Measurements from ENCODE around the gene ANKFY1. TPM values are rescaled to one million over a fixed set of nuclear protein-coding genes. Genes with fewer than 3 reads are reported as not detected.
"Not testable (repeated sequence)": the region's sequence is repeated elsewhere in the genome, so short reads cannot be mapped to it uniquely, and the experiment has no call there.

The ANKFY1 gene
- total RNA-seq, 2 experiments from 2014 or later, result 79.1 to 87.5 TPM

DNA sequence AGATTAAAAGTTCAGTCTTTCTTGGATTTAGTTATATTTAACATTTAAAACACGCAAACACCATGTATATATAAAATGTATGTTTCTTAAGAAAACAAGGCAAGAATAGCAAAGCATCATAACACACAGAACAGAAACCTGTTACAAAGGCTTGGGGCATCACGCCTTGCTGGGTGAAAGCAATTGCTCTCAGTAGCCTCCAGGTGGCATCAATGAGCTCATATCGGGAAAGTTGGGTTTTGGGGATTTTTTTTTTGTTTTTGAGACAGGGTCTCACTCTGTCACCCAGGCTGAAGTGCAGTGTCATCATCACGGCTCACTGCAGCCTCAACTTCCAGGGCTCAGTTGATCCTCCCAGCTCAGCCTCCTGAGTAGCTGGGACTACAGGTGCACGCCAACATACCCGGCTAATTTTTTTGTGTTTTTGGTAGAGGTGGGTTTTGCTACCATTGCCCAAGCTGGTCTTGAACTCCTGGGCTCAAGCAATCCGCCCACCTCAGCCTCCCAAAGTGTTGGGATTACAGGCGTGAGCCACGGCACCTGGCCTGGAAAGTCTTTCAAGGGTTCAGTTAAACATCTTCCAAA lies 63.9 kb downstream of the ANKFY1 start:
- DNase-seq, result peak; percentile 57
- no peak overlapping the region for H3K27ac Mint-ChIP-seq
- ChIA-PET POLR2A (interaction anchor here (0.6 kb wide), 2 partner anchors 223 to 236 kb away, joined by 5 to 6 read pairs; no protein-coding TSS in a partner anchor), CTCF (interaction anchor here (0.6 to 2.6 kb wide), 15 partner anchors 9 to 349 kb away, joined by 3 to 16 read pairs (median 3); no protein-coding TSS in a partner anchor)
- H3K27me3 Mint-ChIP-seq, result no peaks in the 10 kb centered on the region
- H3K4me1 Mint-ChIP-seq, result peaks cover 2% of the 10 kb centered on the region
- peaks cover 40% of the 10 kb centered on the region for H3K36me3 Mint-ChIP-seq (ENCODE audit: low read depth)
- H3K9me3 Mint-ChIP-seq, result no peaks in the 10 kb centered on the region
- no peak overlapping the region for H3K4me3 Mint-ChIP-seq

DNA sequence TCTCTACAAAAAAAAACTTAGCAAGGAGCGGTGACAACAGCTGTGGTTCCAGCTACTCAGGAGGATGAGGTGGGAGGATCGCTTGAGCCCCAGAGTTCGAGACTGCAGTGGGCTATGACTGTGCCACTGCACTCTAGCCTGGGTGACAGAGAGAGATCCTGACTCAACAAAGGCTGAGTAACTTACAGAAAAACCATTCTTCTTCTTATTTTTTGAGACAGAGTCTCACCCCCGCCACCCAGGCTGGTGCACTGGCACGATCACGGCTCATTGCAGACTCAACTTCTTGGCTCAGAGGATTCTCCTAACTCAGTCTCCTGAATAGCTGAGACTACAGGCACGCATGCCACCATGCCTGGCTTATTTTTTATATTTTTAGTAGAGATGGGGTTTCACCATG lies 64.8 kb downstream of the ANKFY1 start:
- peaks cover 2% of the 10 kb centered on the region for H3K4me1 Mint-ChIP-seq
- H3K27me3 Mint-ChIP-seq, result no peaks in the 10 kb centered on the region
- no peak for DNase-seq
- no peaks in the 10 kb centered on the region for H3K9me3 Mint-ChIP-seq
- H3K27ac Mint-ChIP-seq, result no peak overlapping the region
- POLR2A ChIA-PET, result no interaction called here
- CTCF ChIA-PET, result interaction anchor here (0.6 to 2.6 kb wide), 2 partner anchors 16 to 218 kb away, joined by 3 to 8 read pairs; no protein-coding TSS in a partner anchor
- H3K4me3 Mint-ChIP-seq, result no peak overlapping the region
- peaks cover 42% of the 10 kb centered on the region for H3K36me3 Mint-ChIP-seq (ENCODE audit: low read depth)

DNA sequence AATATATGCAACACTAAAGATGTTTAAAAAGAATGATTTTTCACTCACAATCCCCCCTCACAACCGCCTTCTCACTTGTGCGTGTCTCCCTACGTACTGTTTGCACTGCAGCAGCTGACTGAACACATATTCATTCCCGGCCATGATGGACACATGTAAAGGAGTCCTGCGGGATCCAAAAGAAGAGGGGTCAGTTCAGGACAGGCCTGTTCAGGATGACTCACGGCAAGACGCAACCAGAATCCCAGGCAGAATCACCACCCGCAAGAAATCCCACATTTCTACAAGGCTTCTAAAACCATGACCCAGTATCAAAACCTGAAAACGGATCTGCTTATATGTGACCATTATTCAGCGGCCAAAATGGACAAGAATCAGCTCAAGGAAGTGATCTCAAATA lies 68.5 kb downstream of the ANKFY1 start:
- ChIA-PET CTCF (no interaction called here), POLR2A (no interaction called here)
- Mint-ChIP-seq H3K9me3 (no peaks in the 10 kb centered on the region), H3K27ac (no peak overlapping the region), H3K4me1 (peaks cover 2% of the 10 kb centered on the region), H3K36me3 (ENCODE audit: low read depth) (peaks cover 41% of the 10 kb centered on the region), H3K4me3 (no peak overlapping the region), H3K27me3 (no peaks in the 10 kb centered on the region)
- no peak for DNase-seq

- CTCF ChIA-PET, result no interaction called here
- H3K9me3 Mint-ChIP-seq, result no peaks in the 10 kb centered on the region
- peaks cover 43% of the 10 kb centered on the region for H3K36me3 Mint-ChIP-seq (ENCODE audit: low read depth)
- POLR2A ChIA-PET, result no interaction called here
- H3K4me1 Mint-ChIP-seq, result peaks cover 3% of the 10 kb centered on the region
- no peak overlapping the region for H3K4me3 Mint-ChIP-seq
- no peak for DNase-seq
- H3K27ac Mint-ChIP-seq, result no peak overlapping the region
- no peaks in the 10 kb centered on the region for H3K27me3 Mint-ChIP-seq
Observed at GRCh38 chr17:4194796-4195195, 69.0 kb downstream of the ANKFY1 start.

DNA sequence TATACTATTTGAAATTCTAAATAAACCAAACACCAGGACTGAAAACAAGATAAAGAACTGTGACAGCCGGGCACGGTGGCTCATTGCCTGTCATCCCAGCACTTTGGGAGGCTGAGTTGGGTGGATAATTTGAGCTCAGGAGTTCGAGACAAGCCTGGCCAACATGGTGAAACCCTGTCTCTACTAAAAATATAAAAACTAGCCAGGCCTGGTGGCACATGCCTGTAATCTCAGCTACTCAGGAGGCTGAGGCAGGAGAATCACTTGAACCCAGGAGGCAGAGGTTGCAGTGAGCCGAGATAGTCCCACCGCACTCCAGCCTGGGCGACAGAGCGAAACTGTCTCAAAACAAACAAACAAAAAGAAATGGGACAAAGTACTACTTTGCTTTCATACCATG lies 73.0 kb downstream of the ANKFY1 start:
- not testable (repeated sequence) for H3K9me3 Mint-ChIP-seq, H3K4me3 Mint-ChIP-seq, H3K27me3 Mint-ChIP-seq, DNase-seq
- H3K36me3 Mint-ChIP-seq (ENCODE audit: low read depth), result peaks cover 54% of the 10 kb centered on the region
- H3K4me1 Mint-ChIP-seq, result peaks cover 13% of the 10 kb centered on the region
- H3K27ac Mint-ChIP-seq, result peak overlapping the region; percentile 54
- ChIA-PET CTCF (interaction anchor here (1.2 kb wide), 1 partner anchor 9 kb away, joined by 3 read pairs; no protein-coding TSS in a partner anchor), POLR2A (interaction anchor here (0.7 kb wide), 1 partner anchor 54 kb away, joined by 6 read pairs; no protein-coding TSS in a partner anchor)

GRCh38 chr17:4189280-4189679 lies 74.5 kb downstream of the ANKFY1 start:
- H3K9me3 Mint-ChIP-seq, result no peaks in the 10 kb centered on the region
- CTCF ChIA-PET, result no interaction called here

DNA sequence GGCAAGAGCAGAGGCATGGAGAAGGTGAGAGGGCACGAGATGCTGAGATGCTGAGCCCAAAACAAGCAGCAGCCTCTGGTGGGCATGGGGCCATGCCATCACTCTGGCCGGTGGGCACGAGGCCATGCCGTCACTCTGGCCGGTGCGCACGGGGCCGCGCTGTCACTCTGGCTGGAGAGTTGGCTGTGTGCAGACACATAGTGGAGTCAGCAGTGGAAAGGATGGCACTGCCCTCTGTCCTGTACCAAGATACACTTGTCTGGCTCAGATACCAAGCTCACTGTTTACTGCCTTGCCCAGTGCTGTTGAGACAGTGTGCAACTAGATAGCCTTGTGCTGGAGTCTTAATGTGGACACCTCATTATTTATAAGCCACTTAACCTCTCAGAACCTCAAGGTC lies 75.7 kb downstream of the ANKFY1 start:
- ChIA-PET CTCF (no interaction called here), POLR2A (no interaction called here)
- Mint-ChIP-seq H3K27ac (no peak overlapping the region), H3K4me3 (no peak overlapping the region), H3K36me3 (ENCODE audit: low read depth) (peaks cover 50% of the 10 kb centered on the region), H3K4me1 (peaks cover 13% of the 10 kb centered on the region), H3K9me3 (no peaks in the 10 kb centered on the region), H3K27me3 (no peaks in the 10 kb centered on the region)
- DNase-seq, result no peak

More at GRCh38 chr17:4189280-4189679, 74.5 kb downstream of the ANKFY1 start:
- DNase-seq, result no peak
- peaks cover 13% of the 10 kb centered on the region for H3K4me1 Mint-ChIP-seq
- no peak overlapping the region for H3K4me3 Mint-ChIP-seq
- POLR2A ChIA-PET, result no interaction called here
- peaks cover 42% of the 10 kb centered on the region for H3K36me3 Mint-ChIP-seq (ENCODE audit: low read depth)
- no peaks in the 10 kb centered on the region for H3K27me3 Mint-ChIP-seq
- peak overlapping the region; percentile 84 for H3K27ac Mint-ChIP-seq

- Mint-ChIP-seq H3K4me1 (peaks cover 13% of the 10 kb centered on the region), H3K4me3 (no peak overlapping the region), H3K9me3 (no peaks in the 10 kb centered on the region), H3K36me3 (ENCODE audit: low read depth) (peaks cover 56% of the 10 kb centered on the region), H3K27me3 (no peaks in the 10 kb centered on the region), H3K27ac (no peak overlapping the region)
- CTCF ChIA-PET, result interaction anchor here (0.6 kb wide), 2 partner anchors 188 to 892 kb away, joined by 3 read pairs; no protein-coding TSS in a partner anchor
- POLR2A ChIA-PET, result no interaction called here
- DNase-seq, result no peak
Observed at GRCh38 chr17:4187076-4187475, 76.7 kb downstream of the ANKFY1 start.

GRCh38 chr17:4186357-4186881 lies 77.4 kb downstream of the ANKFY1 start:
- Mint-ChIP-seq H3K27ac (no peak overlapping the region), H3K27me3 (no peaks in the 10 kb centered on the region), H3K4me3 (no peak overlapping the region)

DNA sequence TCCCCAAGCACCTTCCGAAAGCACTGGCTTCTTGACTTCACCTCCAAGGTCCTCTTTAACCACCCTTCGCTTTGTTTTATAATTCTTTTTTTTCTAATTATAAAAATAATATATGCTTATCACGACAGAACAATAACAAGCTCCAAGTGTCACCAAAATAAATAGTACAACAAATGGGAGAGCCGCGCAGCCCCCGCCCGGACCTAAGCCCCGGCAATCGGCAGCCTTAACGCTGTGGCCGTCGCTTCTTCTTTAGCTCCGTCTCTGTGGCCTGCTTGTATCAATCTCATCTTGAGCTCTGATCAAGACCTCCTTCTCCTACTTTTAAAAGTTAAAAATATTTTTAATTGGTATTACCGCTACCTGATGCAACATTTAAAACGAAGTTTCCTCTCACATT lies 78.1 kb downstream of the ANKFY1 start:
- Mint-ChIP-seq H3K36me3 (ENCODE audit: low read depth) (peaks cover 58% of the 10 kb centered on the region), H3K27me3 (no peaks in the 10 kb centered on the region), H3K4me3 (no peak overlapping the region), H3K27ac (no peak overlapping the region), H3K4me1 (peaks cover 13% of the 10 kb centered on the region), H3K9me3 (no peaks in the 10 kb centered on the region)
- no peak for DNase-seq
- CTCF ChIA-PET, result interaction anchor here (1.3 kb wide), 1 partner anchor 31 kb away, joined by 4 read pairs; no protein-coding TSS in a partner anchor
- POLR2A ChIA-PET, result no interaction called here

More at GRCh38 chr17:4186357-4186881, 77.4 kb downstream of the ANKFY1 start:
- Mint-ChIP-seq H3K9me3 (no peaks in the 10 kb centered on the region), H3K4me1 (peaks cover 13% of the 10 kb centered on the region), H3K36me3 (ENCODE audit: low read depth) (peaks cover 59% of the 10 kb centered on the region)
- no peak for DNase-seq
- POLR2A ChIA-PET, result no interaction called here
- CTCF ChIA-PET, result interaction anchor here (1.3 kb wide), 1 partner anchor 31 kb away, joined by 4 read pairs; no protein-coding TSS in a partner anchor

GRCh38 chr17:4184811-4185210 lies 79.0 kb downstream of the ANKFY1 start:
- ChIA-PET CTCF (interaction anchor here (0.5 to 1.3 kb wide), 3 partner anchors 9 to 57 kb away, joined by 3 to 4 read pairs (median 3); no protein-coding TSS in a partner anchor), POLR2A (no interaction called here)
- Mint-ChIP-seq H3K9me3 (no peaks in the 10 kb centered on the region), H3K27ac (no peak overlapping the region), H3K4me1 (peaks cover 11% of the 10 kb centered on the region), H3K27me3 (no peaks in the 10 kb centered on the region), H3K36me3 (ENCODE audit: low read depth) (peaks cover 55% of the 10 kb centered on the region), H3K4me3 (no peak overlapping the region)
- no peak for DNase-seq

DNA sequence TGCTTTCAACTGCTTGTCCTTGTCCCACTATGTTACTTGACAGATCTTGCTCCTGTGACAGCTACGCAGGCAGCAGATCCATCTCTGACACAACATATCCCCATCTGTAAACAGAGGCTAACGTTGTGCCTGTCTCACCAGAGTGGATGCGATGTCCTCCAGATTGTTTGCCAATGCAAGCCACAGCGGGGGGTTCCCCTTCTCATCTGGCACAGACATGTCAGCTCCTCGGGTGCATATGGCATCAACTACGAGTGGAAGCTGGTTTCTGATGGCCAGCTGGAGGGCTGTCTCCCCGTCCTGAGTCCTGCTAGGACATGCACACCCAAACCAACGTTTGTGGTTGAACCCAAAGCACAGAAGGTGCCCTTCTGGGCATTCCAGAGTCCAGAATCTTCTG lies 81.7 kb downstream of the ANKFY1 start:
- CTCF ChIA-PET, result interaction anchor here (1.7 kb wide), 1 partner anchor 15 kb away, joined by 4 read pairs; no protein-coding TSS in a partner anchor
- H3K36me3 Mint-ChIP-seq (ENCODE audit: low read depth), result peaks cover 66% of the 10 kb centered on the region
- H3K4me3 Mint-ChIP-seq, result no peak overlapping the region
- no peaks in the 10 kb centered on the region for H3K9me3 Mint-ChIP-seq
- no peak overlapping the region for H3K27ac Mint-ChIP-seq
- POLR2A ChIA-PET, result no interaction called here
- DNase-seq, result no peak
- peaks cover 22% of the 10 kb centered on the region for H3K4me1 Mint-ChIP-seq
- H3K27me3 Mint-ChIP-seq, result no peaks in the 10 kb centered on the region

- ChIA-PET POLR2A (no interaction called here), CTCF (no interaction called here)
- DNase-seq, result no peak
- no peak overlapping the region for H3K4me3 Mint-ChIP-seq
- H3K27me3 Mint-ChIP-seq, result no peaks in the 10 kb centered on the region
- H3K9me3 Mint-ChIP-seq, result no peaks in the 10 kb centered on the region
- peaks cover 34% of the 10 kb centered on the region for H3K4me1 Mint-ChIP-seq
- H3K36me3 Mint-ChIP-seq (ENCODE audit: low read depth), result peaks cover 66% of the 10 kb centered on the region
- no peak overlapping the region for H3K27ac Mint-ChIP-seq
Observed at GRCh38 chr17:4180791-4181190, 83.0 kb downstream of the ANKFY1 start.
